Sigmoid colon (tissue), 4 donors: ENCODE measurements around the gene ANXA5.

Experiments used
- CTCF ChIP-seq, 4 experiments: fragments of 450-650 bp in 3 of 4; fragments of 200-600 bp in 1 of 4; IDR thresholded peaks; one replicate each; pipeline ENCODE4 v1.5.1; 2016 to 2019; ENCODE audit warnings: antibody characterized with exemption in 4 of 4, mild to moderate bottlenecking in 3 of 4, moderate library complexity in 2 of 4
- EP300 ChIP-seq, 4 donors: sonication (generic); formaldehyde crosslinking; IDR thresholded peaks; one replicate each; pipeline ENCODE4 v1.6.1; 2017; ENCODE audit warnings: antibody characterized with exemption in 4 of 4
- POLR2AphosphoS5 ChIP-seq, 4 donors: sonication (generic); formaldehyde crosslinking; IDR thresholded peaks; one replicate each; pipeline ENCODE4 v1.6.1; 2017; ENCODE audit warnings: antibody characterized with exemption in 4 of 4

DNA sequence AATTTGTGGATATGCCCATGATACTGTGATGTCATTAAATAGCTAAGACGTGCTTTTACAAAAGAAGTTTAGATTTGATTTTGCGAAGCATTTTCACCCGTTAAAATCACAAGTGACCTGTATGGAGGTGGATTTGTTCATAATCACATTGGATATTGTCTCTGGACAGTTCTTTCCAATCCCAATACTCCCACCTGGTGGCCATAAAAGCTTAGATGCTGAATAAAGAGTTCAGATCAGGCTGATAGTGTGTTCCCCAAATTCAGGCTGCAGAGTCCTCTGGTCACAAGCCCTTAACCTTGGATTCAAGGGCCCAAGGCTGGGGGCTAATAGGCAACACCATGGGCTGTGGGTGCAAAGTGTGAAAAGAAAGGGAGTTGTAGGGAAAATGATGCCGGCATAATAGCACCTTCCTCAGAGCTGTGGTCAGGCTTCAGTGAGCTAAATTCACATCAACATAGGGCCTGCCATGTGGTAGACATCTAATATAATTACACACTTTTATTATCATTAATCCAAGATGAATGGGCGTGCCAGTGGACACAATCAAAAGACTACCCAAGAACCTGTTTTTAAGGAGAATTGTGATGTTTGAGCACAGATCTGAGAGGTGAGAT is 40.1 kb upstream of the ANXA5 start:
- TF ChIP-seq CTCF (IDR thresholded peaks at IDR 0.05) (peak in 3 of 4 experiments; percentile 29 to 48 (median 37)), POLR2AphosphoS5 (IDR thresholded peaks at IDR 0.05) (no peak), EP300 (IDR thresholded peaks at IDR 0.05) (no peak)
